OCI-LY7 (cell line): ENCODE measurements around the gene ELMO1. TPM values are rescaled to one million over a fixed set of nuclear protein-coding genes. Genes with fewer than 3 reads are reported as not detected.

Experiments used
- BruUV-seq: library from RNA; stranded (reverse); fragments of 400-500 nt; replicated peaks from 2 replicates; lab custom pipeline; 2021; lab: Mats Ljungman, UMichigan
- CTCF ChIA-PET: fragments of 300-600 bp; sonication (Branson Sonifier 250); formaldehyde crosslinking; loops from one replicate; lab custom pipeline; 2022; ENCODE audit warnings: antibody characterized with exemption; ENCODE audit not compliant: unreplicated experiment; lab: Charles Lee
- POLR2A ChIA-PET: fragments of 300-600 bp; sonication (Branson Sonifier 250); formaldehyde crosslinking; loops from one replicate; lab custom pipeline; 2022; ENCODE audit warnings: antibody characterized with exemption; lab: Charles Lee
- DNase-seq: peaks from one replicate; pipeline ENCODE4 v3.0.0-alpha.2; 2015; ENCODE audit warnings: low spot score
- H2AFZ ChIP-seq: fragments of 200-600 bp; sonication (generic), shearing (Covaris generic); 2 replicates; pipeline ENCODE4 v1.6.1; 2014; ENCODE audit warnings: mild to moderate bottlenecking, antibody characterized with exemption, low read length, moderate library complexity
- H3K27ac ChIP-seq: fragments of 200-600 bp; sonication (generic); 2 replicates; pipeline ENCODE4 v1.5.1; 2014; ENCODE audit warnings: mixed run types, low read depth, mild to moderate bottlenecking, moderate library complexity, low read length, inconsistent platforms; ENCODE audit not compliant: poor library complexity, severe bottlenecking
- H3K36me3 ChIP-seq: fragments of 200-600 bp; sonication (generic); 2 replicates; pipeline ENCODE4 v1.6.1; 2014; ENCODE audit warnings: mild to moderate bottlenecking, antibody characterized with exemption, low read length, moderate library complexity, mixed read lengths; ENCODE audit not compliant: insufficient read depth
- H3K4me1 ChIP-seq: fragments of 200-600 bp; sonication (generic); 2 replicates; pipeline ENCODE4 v1.5.1; 2014; ENCODE audit warnings: mild to moderate bottlenecking, low read length; ENCODE audit not compliant: insufficient read depth, poor library complexity, severe bottlenecking
- H3K4me2 ChIP-seq: fragments of 200-600 bp; sonication (generic); 2 replicates; pipeline ENCODE4 v1.6.1; 2014; ENCODE audit warnings: mild to moderate bottlenecking, low read length
- H3K4me3 ChIP-seq: fragments of 200-600 bp; sonication (generic); 2 replicates; pipeline ENCODE4 v1.5.1; 2014; ENCODE audit warnings: mild to moderate bottlenecking, low read depth, low read length; ENCODE audit not compliant: poor library complexity, severe bottlenecking
- H3K79me2 ChIP-seq: fragments of 200-600 bp; sonication (generic); 2 replicates; pipeline ENCODE4 v1.6.1; 2016; ENCODE audit warnings: low read depth, mild to moderate bottlenecking, low read length, moderate library complexity, mixed read lengths; ENCODE audit not compliant: insufficient read depth
- H3K9me2 ChIP-seq: fragments of 200-600 bp; sonication (generic); 2 replicates; pipeline ENCODE4 v1.6.1; 2016; ENCODE audit warnings: mild to moderate bottlenecking, low read length, mixed read lengths; ENCODE audit not compliant: insufficient read depth
- H3K9me3 ChIP-seq: fragments of 200-600 bp; sonication (generic); 2 replicates; pipeline ENCODE4 v1.6.1; 2014; ENCODE audit warnings: mild to moderate bottlenecking, mixed run types, low read length, mixed read lengths
- H4K20me1 ChIP-seq: fragments of 200-600 bp; sonication (generic); 2 replicates; pipeline ENCODE4 v1.6.1; 2014; ENCODE audit warnings: mild to moderate bottlenecking, antibody characterized with exemption, low read length, moderate library complexity, mixed read lengths; ENCODE audit not compliant: insufficient read depth
- EZH2phosphoT487 ChIP-seq: fragments of 200-600 bp; sonication (generic); IDR thresholded peaks from 2 replicates; pipeline ENCODE4 v1.6.1; 2018; ENCODE audit warnings: low read depth, borderline replicate concordance, mild to moderate bottlenecking, mixed run types, antibody characterized with exemption, low read length, moderate library complexity, mixed read lengths
- intact Hi-C: fragments of 100-400 bp; cut with micrococcal nuclease; formaldehyde crosslinking; loops from one replicate; pipeline ENCODE4 v1.10.0; 2022; ENCODE audit not compliant: unreplicated experiment
- total RNA-seq, 2 experiments: library from RNA; depleted of rRNA in 1 of 2; stranded (reverse); fragments of >200 nt in 1 of 2; shearing (Covaris generic) in 1 of 2; gene quantifications; 2 replicates each; pipeline ENCODE4 v1.2.3, GENCODE V29; 2014 to 2022
- TF ChIP-seq, protein P1 (sequence below): fragments of 200-600 bp; sonication (generic); conservative IDR thresholded peaks from 2 replicates; pipeline ENCODE4 v1.5.1; 2014; ENCODE audit warnings: mild to moderate bottlenecking, antibody characterized with exemption, low read length, moderate library complexity, mixed read lengths

The ELMO1 gene
- total RNA-seq, 2 experiments from 2014 or later = 101 to 103 TPM

DNA sequence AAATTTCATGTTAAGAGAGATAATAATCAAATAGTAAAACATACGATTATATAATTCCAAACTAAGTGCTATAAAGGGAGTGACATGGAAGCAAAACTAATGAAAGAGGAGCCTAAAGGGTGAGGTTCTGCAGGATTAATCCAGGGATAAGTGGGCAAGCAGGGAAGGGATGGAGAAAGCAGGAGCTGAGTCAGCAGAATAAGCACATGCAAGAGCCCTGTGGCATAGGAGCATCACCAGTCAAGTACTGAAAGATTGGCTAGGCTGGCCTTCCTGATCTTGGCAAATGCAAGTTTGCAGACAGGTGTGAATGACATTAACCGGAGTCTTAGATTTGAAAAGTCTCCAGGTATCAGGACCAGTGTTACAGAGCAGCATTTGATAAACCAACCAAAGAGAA is 336.4 kb downstream of the ELMO1 start:
- CTCF ChIA-PET = no interaction called here
- BruUV-seq = no TSS peak
- no peak for DNase-seq

DNA sequence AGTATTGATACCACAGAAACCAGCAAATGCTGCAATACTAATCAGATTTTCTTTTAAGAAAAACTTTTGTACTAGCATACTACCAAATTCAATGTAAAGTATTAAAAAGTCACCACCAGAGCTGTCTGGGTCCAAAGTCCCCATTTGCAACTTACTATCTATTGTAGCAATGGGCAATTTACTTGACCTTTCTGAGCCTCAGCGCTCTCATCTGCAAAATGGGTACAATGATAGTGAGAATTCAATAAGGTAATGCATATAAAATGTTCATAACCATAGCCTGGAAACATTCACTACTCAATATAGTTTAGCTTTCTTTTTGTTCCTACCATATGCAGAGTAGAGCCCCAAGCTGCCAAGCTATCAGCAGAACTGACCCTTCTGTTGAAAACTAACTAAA is 337.2 kb downstream of the ELMO1 start:
- no peaks in the 10 kb centered on the region for H3K9me3 ChIP-seq
- H3K9me2 ChIP-seq = no peaks in the 10 kb centered on the region
- TF ChIP-seq EZH2phosphoT487 = no peak
- TF ChIP-seq, protein P1, sequence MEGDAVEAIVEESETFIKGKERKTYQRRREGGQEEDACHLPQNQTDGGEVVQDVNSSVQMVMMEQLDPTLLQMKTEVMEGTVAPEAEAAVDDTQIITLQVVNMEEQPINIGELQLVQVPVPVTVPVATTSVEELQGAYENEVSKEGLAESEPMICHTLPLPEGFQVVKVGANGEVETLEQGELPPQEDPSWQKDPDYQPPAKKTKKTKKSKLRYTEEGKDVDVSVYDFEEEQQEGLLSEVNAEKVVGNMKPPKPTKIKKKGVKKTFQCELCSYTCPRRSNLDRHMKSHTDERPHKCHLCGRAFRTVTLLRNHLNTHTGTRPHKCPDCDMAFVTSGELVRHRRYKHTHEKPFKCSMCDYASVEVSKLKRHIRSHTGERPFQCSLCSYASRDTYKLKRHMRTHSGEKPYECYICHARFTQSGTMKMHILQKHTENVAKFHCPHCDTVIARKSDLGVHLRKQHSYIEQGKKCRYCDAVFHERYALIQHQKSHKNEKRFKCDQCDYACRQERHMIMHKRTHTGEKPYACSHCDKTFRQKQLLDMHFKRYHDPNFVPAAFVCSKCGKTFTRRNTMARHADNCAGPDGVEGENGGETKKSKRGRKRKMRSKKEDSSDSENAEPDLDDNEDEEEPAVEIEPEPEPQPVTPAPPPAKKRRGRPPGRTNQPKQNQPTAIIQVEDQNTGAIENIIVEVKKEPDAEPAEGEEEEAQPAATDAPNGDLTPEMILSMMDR = no peak
- peaks cover 7% of the 10 kb centered on the region; the same call in 1 of the 2 replicates for H4K20me1 ChIP-seq
- DNase-seq = no peak
- H3K4me2 ChIP-seq = no peak overlapping the region
- no peaks in the 10 kb centered on the region for H3K79me2 ChIP-seq
- ChIA-PET CTCF (no interaction called here), POLR2A (no interaction called here)
- H3K4me3 ChIP-seq = no peak overlapping the region
- BruUV-seq = no TSS peak
- H2AFZ ChIP-seq = no peak overlapping the region
- H3K4me1 ChIP-seq = peaks cover 8% of the 10 kb centered on the region
- no peak overlapping the region for H3K27ac ChIP-seq
- peaks cover 25% of the 10 kb centered on the region; the same call in 1 of the 2 replicates for H3K36me3 ChIP-seq
- intact Hi-C loops = no loop called here

More for the DNA sequence above, 336.4 kb downstream of the ELMO1 start:
- peaks cover 5% of the 10 kb centered on the region for H3K4me1 ChIP-seq
- POLR2A ChIA-PET = no interaction called here
- no peaks in the 10 kb centered on the region for H3K9me2 ChIP-seq
- no peak overlapping the region for H3K4me3 ChIP-seq
- H4K20me1 ChIP-seq = peaks cover 6% of the 10 kb centered on the region; the same call in 1 of the 2 replicates
- intact Hi-C loops = no loop called here
- H3K36me3 ChIP-seq = peaks cover 25% of the 10 kb centered on the region; the same call in 1 of the 2 replicates
- no peaks in the 10 kb centered on the region for H3K9me3 ChIP-seq
- TF ChIP-seq, protein P1 = no peak
- no peak for TF ChIP-seq EZH2phosphoT487
- no peak overlapping the region for H3K4me2 ChIP-seq
- H3K79me2 ChIP-seq = no peaks in the 10 kb centered on the region
- no peak overlapping the region for H2AFZ ChIP-seq
- H3K27ac ChIP-seq = no peak overlapping the region

DNA sequence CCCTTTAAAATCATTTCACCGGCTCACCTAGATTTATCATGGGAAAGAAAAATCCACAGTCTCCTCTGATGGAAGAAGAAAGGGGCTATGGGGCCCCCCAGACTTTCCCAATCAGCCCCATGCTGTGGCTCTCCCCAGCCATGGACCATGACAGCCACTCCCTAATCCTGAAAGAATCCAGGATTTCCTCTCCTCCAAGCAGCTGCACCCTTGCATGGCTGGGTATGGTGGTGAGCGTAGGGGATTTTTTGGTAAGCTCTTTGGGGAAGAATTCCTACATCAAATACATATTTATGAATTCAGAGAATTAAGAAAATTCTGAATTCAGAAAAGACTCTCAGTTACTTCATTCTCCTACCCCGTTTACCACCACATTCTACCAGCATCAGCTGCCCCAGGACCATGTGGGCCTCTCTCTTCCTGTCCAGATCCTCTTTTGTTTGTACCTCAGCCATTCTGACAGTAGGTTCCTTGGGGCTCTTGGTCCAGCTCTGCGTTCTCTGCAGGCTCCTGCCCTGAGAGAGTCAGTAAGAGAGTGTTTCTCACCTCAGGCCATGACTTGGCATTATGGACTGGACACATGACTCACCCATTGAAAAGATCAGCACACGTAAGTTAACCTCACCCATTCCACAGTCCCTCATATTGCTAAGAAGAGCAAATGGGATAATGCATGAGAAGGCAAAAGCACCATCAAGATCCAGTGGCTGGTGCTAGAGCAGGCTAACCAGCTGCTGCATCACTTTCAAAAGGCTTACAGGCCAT is 337.8 kb downstream of the ELMO1 start:
- Histone ChIP-seq H2AFZ (no peak overlapping the region), H3K4me3 (no peak overlapping the region), H3K9me3 (no peaks in the 10 kb centered on the region), H3K4me2 (no peak overlapping the region), H3K4me1 (peaks cover 8% of the 10 kb centered on the region), H3K27ac (no peak overlapping the region), H4K20me1 (peaks cover 7% of the 10 kb centered on the region; the same call in 1 of the 2 replicates), H3K79me2 (no peaks in the 10 kb centered on the region), H3K36me3 (peaks cover 25% of the 10 kb centered on the region; the same call in 1 of the 2 replicates), H3K9me2 (no peaks in the 10 kb centered on the region)
- TF ChIP-seq EZH2phosphoT487 = no peak
- TF ChIP-seq, protein P1 = no peak
- no TSS peak for BruUV-seq
- DNase-seq = no peak
- CTCF ChIA-PET = no interaction called here
- POLR2A ChIA-PET = no interaction called here
- intact Hi-C loops = no loop called here
